Measurements from ENCODE around the gene RFT1.

The RFT1 gene

DNA sequence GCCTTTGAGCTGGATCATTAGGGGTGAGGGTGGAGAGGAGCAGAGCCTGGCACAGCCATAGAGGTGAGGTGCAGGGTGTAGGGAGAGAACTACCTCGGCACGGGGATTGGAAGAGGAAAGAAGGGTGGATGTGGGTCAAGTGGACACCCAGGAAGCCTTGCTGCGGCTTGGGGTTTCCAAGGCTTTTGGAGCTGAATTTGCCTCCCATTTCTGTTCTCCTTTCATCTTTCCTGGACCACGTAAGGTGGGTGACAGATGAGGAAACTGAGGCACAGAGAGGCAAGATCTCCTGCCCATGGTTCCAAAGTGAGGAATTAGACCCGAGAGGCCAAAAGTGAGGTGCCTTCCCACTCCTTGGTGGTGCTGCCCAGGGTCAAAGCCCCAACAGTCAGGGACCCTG lies 48.9 kb downstream of the RFT1 start:
- Histone ChIP-seq H3K9ac (ENCODE audit: low read length) (no peak overlapping the region), H3K9me2 (ENCODE audit: low read depth, low read length) (no peaks in the 10 kb centered on the region), H3K4me3 (ENCODE audit: low read depth, low read length, poor library complexity, severe bottlenecking) (no peak overlapping the region), H3K4me2 (ENCODE audit: low read length) (no peak overlapping the region), H3K36me3 (ENCODE audit: insufficient read depth, low read length) (no peaks in the 10 kb centered on the region), H3K9me3 (ENCODE audit: low read length) (no peaks in the 10 kb centered on the region), H4K20me1 (ENCODE audit: insufficient read depth, low read length) (no peaks in the 10 kb centered on the region), H3K79me2 (ENCODE audit: insufficient read depth, low read length) (no peaks in the 10 kb centered on the region), H3F3A (ENCODE audit: insufficient read depth, low read length) (no peaks in the 10 kb centered on the region), H3K27ac (ENCODE audit: low read depth, low read length, poor library complexity, severe bottlenecking) (no peak overlapping the region), H3K4me1 (ENCODE audit: insufficient read depth, low read length, severe bottlenecking) (no peaks in the 10 kb centered on the region), H2AFZ (ENCODE audit: low read length) (no peak overlapping the region), H3K27me3 (ENCODE audit: insufficient read depth, low read length) (no peaks in the 10 kb centered on the region)
- no peak for TF ChIP-seq EZH2 (IDR thresholded peaks at IDR 0.05; ENCODE audit: borderline replicate concordance, low read length)
- TF ChIP-seq, protein P1, sequence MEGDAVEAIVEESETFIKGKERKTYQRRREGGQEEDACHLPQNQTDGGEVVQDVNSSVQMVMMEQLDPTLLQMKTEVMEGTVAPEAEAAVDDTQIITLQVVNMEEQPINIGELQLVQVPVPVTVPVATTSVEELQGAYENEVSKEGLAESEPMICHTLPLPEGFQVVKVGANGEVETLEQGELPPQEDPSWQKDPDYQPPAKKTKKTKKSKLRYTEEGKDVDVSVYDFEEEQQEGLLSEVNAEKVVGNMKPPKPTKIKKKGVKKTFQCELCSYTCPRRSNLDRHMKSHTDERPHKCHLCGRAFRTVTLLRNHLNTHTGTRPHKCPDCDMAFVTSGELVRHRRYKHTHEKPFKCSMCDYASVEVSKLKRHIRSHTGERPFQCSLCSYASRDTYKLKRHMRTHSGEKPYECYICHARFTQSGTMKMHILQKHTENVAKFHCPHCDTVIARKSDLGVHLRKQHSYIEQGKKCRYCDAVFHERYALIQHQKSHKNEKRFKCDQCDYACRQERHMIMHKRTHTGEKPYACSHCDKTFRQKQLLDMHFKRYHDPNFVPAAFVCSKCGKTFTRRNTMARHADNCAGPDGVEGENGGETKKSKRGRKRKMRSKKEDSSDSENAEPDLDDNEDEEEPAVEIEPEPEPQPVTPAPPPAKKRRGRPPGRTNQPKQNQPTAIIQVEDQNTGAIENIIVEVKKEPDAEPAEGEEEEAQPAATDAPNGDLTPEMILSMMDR (IDR thresholded peaks at IDR 0.05; ENCODE audit: low read length), result no peak

DNA sequence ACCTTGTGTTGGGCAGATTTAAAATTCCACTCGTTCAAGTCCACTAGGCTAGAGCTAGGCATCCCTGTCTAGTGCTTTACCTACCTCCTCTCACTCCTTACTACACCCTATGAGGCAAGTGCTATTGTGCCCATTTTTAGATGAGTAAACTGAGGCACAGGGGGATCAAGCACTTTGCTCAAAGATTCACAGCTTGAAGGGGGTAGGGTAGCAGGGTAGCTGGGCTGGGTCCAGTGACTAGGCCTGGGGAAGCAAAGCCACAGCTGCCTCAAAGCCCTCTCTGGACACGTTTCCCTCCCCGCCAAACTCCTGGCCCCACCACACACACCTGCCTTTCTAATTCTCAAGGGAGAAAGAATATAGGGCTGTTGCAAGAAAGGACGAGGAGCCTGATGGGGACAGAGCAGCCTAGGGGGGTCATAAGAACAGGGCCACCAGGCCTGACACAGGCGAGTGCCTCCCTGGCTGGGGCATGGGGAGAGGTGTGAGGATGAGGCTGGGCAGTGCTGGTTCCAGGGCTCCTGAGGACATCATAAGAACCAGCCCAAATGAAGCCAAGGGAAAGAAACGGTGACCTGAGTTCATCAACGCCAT lies 49.5 kb downstream of the RFT1 start:
- H3K9me2 ChIP-seq (ENCODE audit: low read depth, low read length), result no peaks in the 10 kb centered on the region
- H3K36me3 ChIP-seq (ENCODE audit: insufficient read depth, low read length), result no peaks in the 10 kb centered on the region
- H3K9me3 ChIP-seq (ENCODE audit: low read length), result no peaks in the 10 kb centered on the region
- TF ChIP-seq, protein P1 (IDR thresholded peaks at IDR 0.05; ENCODE audit: low read length), result no peak
- no peak for TF ChIP-seq EZH2 (IDR thresholded peaks at IDR 0.05; ENCODE audit: borderline replicate concordance, low read length)
- no peaks in the 10 kb centered on the region for H3K4me1 ChIP-seq (ENCODE audit: insufficient read depth, low read length, severe bottlenecking)
- no peak overlapping the region for H3K9ac ChIP-seq (ENCODE audit: low read length)
- no peak overlapping the region for H3K4me2 ChIP-seq (ENCODE audit: low read length)
- no peak overlapping the region for H2AFZ ChIP-seq (ENCODE audit: low read length)
- no peaks in the 10 kb centered on the region for H3K27me3 ChIP-seq (ENCODE audit: insufficient read depth, low read length)
- H3K4me3 ChIP-seq (ENCODE audit: low read depth, low read length, poor library complexity, severe bottlenecking), result no peak overlapping the region
- H4K20me1 ChIP-seq (ENCODE audit: insufficient read depth, low read length), result no peaks in the 10 kb centered on the region
- no peaks in the 10 kb centered on the region for H3F3A ChIP-seq (ENCODE audit: insufficient read depth, low read length)
- no peak overlapping the region for H3K27ac ChIP-seq (ENCODE audit: low read depth, low read length, poor library complexity, severe bottlenecking)
- H3K79me2 ChIP-seq (ENCODE audit: insufficient read depth, low read length), result no peaks in the 10 kb centered on the region

DNA sequence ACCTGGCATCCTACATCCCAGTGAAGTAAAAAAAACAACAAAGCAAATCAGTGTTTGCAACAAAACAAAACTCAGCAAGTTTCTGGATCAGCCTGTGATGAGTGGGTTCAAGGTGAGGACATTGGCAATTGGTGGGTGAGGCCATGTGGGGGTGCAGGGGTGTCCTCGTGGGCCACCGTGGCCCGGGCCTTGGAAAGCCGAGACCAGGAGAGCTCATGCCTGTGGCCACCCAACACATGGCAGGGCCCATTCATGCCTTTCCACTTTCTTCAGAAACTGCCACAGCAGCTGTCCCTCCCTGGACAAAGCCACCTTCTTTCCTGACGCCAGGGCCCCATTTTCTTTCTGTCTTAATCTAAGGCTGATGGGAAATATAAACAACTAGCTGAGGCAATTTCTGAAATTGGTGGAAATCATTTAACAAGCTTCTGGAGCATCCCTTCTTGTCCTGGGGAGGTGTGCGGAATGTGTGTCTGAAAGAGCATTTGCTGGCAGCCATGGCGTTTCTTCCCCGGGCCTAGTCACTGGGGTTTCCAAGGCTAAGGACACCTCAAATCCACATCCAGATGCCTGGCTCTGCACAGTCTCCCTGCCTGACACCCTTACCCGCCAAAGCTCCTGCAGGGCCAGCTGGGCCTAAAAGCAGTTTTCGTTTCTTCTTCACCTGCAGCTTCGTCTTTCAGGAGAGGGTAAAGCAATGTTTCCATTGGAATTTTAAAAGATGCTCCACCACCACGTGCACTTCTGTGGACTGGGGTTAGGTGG lies 50.3 kb downstream of the RFT1 start:
- H3K27ac ChIP-seq (ENCODE audit: low read depth, low read length, poor library complexity, severe bottlenecking), result no peak overlapping the region
- H3K4me3 ChIP-seq (ENCODE audit: low read depth, low read length, poor library complexity, severe bottlenecking), result no peak overlapping the region
- H4K20me1 ChIP-seq (ENCODE audit: insufficient read depth, low read length), result no peaks in the 10 kb centered on the region
- no peaks in the 10 kb centered on the region for H3K27me3 ChIP-seq (ENCODE audit: insufficient read depth, low read length)
- no peak overlapping the region for H2AFZ ChIP-seq (ENCODE audit: low read length)
- H3K4me1 ChIP-seq (ENCODE audit: insufficient read depth, low read length, severe bottlenecking), result no peaks in the 10 kb centered on the region
- H3K79me2 ChIP-seq (ENCODE audit: insufficient read depth, low read length), result no peaks in the 10 kb centered on the region
- H3K9me3 ChIP-seq (ENCODE audit: low read length), result no peaks in the 10 kb centered on the region
- H3K36me3 ChIP-seq (ENCODE audit: insufficient read depth, low read length), result no peaks in the 10 kb centered on the region
- no peak overlapping the region for H3K9ac ChIP-seq (ENCODE audit: low read length)
- TF ChIP-seq EZH2 (IDR thresholded peaks at IDR 0.05; ENCODE audit: borderline replicate concordance, low read length), result no peak
- TF ChIP-seq, protein P1 (IDR thresholded peaks at IDR 0.05; ENCODE audit: low read length), result no peak
- no peaks in the 10 kb centered on the region for H3F3A ChIP-seq (ENCODE audit: insufficient read depth, low read length)
- H3K4me2 ChIP-seq (ENCODE audit: low read length), result no peak overlapping the region
- H3K9me2 ChIP-seq (ENCODE audit: low read depth, low read length), result no peaks in the 10 kb centered on the region

All from OCI-LY1 (cell line).